SK-N-SH (cell line): ENCODE data around the gene SMIM24. TPM values are rescaled to one million over a fixed set of nuclear protein-coding genes. Genes with fewer than 3 reads are reported as not detected.

Source experiments
- CTCF ChIA-PET: fragments of 300-600, 350-600 bp; formaldehyde crosslinking; extraction: SDS; loops from one replicate; lab custom pipeline; 2021; lab: Yijun Ruan, JAX
- POLR2A ChIA-PET: fragments of 350-600 bp; sonication (Branson Sonifier 250); formaldehyde crosslinking; extraction: SDS; loops from one replicate; lab custom pipeline; 2020; ENCODE audit warnings: antibody characterized with exemption, inconsistent platforms; lab: Yijun Ruan, JAX
- DNase-seq: peaks from one replicate; pipeline ENCODE4 v3.0.0; 2012
- H2AFZ ChIP-seq: fragments of 200-600 bp; sonication (generic); 2 replicates; pipeline ENCODE4 v1.8.1; 2016; ENCODE audit warnings: antibody characterized with exemption, mild to moderate bottlenecking, low read depth
- H3F3A ChIP-seq: fragments of 200-600 bp; sonication (generic); replicated peaks from 2 replicates; pipeline ENCODE3; 2016; ENCODE audit warnings: antibody characterized with exemption, mild to moderate bottlenecking; ENCODE audit not compliant: insufficient read depth
- H3K27ac ChIP-seq, 2 experiments: fragments of 200-500 bp in 1 of 2; fragments of 200-600 bp in 1 of 2; sonication (Bioruptor generic) in 1 of 2; sonication (generic), shearing (Covaris generic) in 1 of 2; 2 replicates each; pipeline versions ENCODE4 v1.5.1 to v1.6.1; 2014 to 2016; ENCODE audit warnings: low read depth in 2 of 2, inconsistent platforms in 1 of 2, low read length in 1 of 2, mild to moderate bottlenecking in 1 of 2, mixed read lengths in 1 of 2
- H3K27me3 ChIP-seq: fragments of 200-600 bp; sonication (generic), shearing (Covaris generic); 2 replicates; pipeline ENCODE4 v1.6.1; 2016; ENCODE audit warnings: mixed run types; ENCODE audit not compliant: insufficient read depth
- H3K36me3 ChIP-seq, 2 experiments: fragments of 200-500 bp in 1 of 2; fragments of 200-600 bp in 1 of 2; sonication (Bioruptor generic) in 1 of 2; sonication (generic) in 1 of 2; replicated peaks in 1 of 2; 2 replicates each; pipeline versions ENCODE3 to v1.5.1; 2014 to 2016; ENCODE audit warnings: low read length in 1 of 2, mild to moderate bottlenecking in 1 of 2; ENCODE audit not compliant: insufficient read depth in 2 of 2, control insufficient read depth in 1 of 2
- H3K4me1 ChIP-seq, 2 experiments: fragments of 200-500 bp in 1 of 2; fragments of 200-600 bp in 1 of 2; sonication (Bioruptor generic) in 1 of 2; sonication (generic), shearing (Covaris generic) in 1 of 2; 2 replicates each; pipeline versions ENCODE4 v1.5.1 to v1.6.1; 2014 to 2016; ENCODE audit warnings: low read depth in 1 of 2, low read length in 1 of 2, mixed run types in 1 of 2; ENCODE audit not compliant: insufficient read depth in 2 of 2, control insufficient read depth in 1 of 2
- H3K4me2 ChIP-seq: fragments of 200-600 bp; sonication (generic), shearing (Covaris generic); 2 replicates; pipeline ENCODE4 v1.6.1; 2017; ENCODE audit warnings: mixed run types
- H3K4me3 ChIP-seq, 2 experiments: fragments of 200-500 bp in 1 of 2; fragments of 200-600 bp in 1 of 2; sonication (Bioruptor generic) in 1 of 2; sonication (generic), shearing (Covaris generic) in 1 of 2; 2 replicates each; pipeline versions ENCODE4 v1.5.1 to v1.8.1; 2014 to 2016; ENCODE audit warnings: low read depth in 2 of 2, inconsistent platforms in 1 of 2, low read length in 1 of 2, mild to moderate bottlenecking in 1 of 2, mixed read lengths in 1 of 2, moderate library complexity in 1 of 2
- H3K79me2 ChIP-seq: fragments of 200-600 bp; sonication (generic); 2 replicates; pipeline ENCODE4 v1.8.1; 2017; ENCODE audit warnings: mild to moderate bottlenecking; ENCODE audit not compliant: insufficient read depth
- H3K9ac ChIP-seq: fragments of 200-600 bp; sonication (generic); 2 replicates; pipeline ENCODE4 v1.6.1; 2017; ENCODE audit warnings: mixed run types
- H3K9me2 ChIP-seq: fragments of 200-600 bp; sonication (generic); 2 replicates; pipeline ENCODE4 v1.6.1; 2017; ENCODE audit warnings: mixed run types
- H3K9me3 ChIP-seq: fragments of 200-600 bp; sonication (generic); 2 replicates; pipeline ENCODE4 v1.6.1; 2017; ENCODE audit warnings: mixed run types, mild to moderate bottlenecking, moderate library complexity
- H4K20me1 ChIP-seq: fragments of 200-600 bp; sonication (generic); 2 replicates; pipeline ENCODE4 v1.6.1; 2017; ENCODE audit warnings: mild to moderate bottlenecking, mixed run types; ENCODE audit not compliant: insufficient read depth
- FOSL2 ChIP-seq: IDR thresholded peaks from 2 replicates; pipeline ENCODE4 v1.4.0; 2012; ENCODE audit warnings: low read depth, mild to moderate bottlenecking, moderate library complexity, borderline replicate concordance
- FOXJ3 ChIP-seq: sonication (generic); formaldehyde crosslinking; IDR thresholded peaks from 2 replicates; pipeline ENCODE4 v1.5.1; 2020; ENCODE audit warnings: mild to moderate bottlenecking, missing genetic modification reagents
- IRF3 ChIP-seq: fragments of 150-350 bp; IDR thresholded peaks from 2 replicates; pipeline ENCODE4 v1.6.1; 2016; ENCODE audit warnings: mild to moderate bottlenecking, low read depth, low read length
- MAX ChIP-seq: IDR thresholded peaks from 2 replicates; pipeline ENCODE4 v1.4.0; 2012; ENCODE audit warnings: low read depth
- MEF2A ChIP-seq: IDR thresholded peaks from 2 replicates; pipeline ENCODE4 v1.4.0; 2012; ENCODE audit warnings: low read depth, borderline replicate concordance
- NRF1 ChIP-seq: IDR thresholded peaks from 2 replicates; pipeline ENCODE4 v1.6.1; 2012; ENCODE audit warnings: low read depth, mild to moderate bottlenecking, low read length
- POLR2AphosphoS5 ChIP-seq: IDR thresholded peaks from 2 replicates; pipeline ENCODE4 v1.6.1; 2012; ENCODE audit warnings: low read depth, low read length
- REST ChIP-seq: IDR thresholded peaks from 2 replicates; pipeline ENCODE4 v1.6.1; 2012; ENCODE audit warnings: mild to moderate bottlenecking, low read depth, low read length, moderate library complexity
- RFX5 ChIP-seq: IDR thresholded peaks from 2 replicates; pipeline ENCODE4 v1.6.1; 2012; ENCODE audit warnings: mild to moderate bottlenecking, improper control_type of control experiment, low read length
- SMC3 ChIP-seq: IDR thresholded peaks from 2 replicates; pipeline ENCODE4 v1.6.1; 2012; ENCODE audit warnings: low read depth, low read length, improper control_type of control experiment
- TEAD4 ChIP-seq: IDR thresholded peaks from 2 replicates; pipeline ENCODE4 v1.4.0; 2012; ENCODE audit warnings: mild to moderate bottlenecking, borderline replicate concordance; ENCODE audit not compliant: insufficient read depth
- USF1 ChIP-seq: IDR thresholded peaks from 2 replicates; pipeline ENCODE4 v1.4.0; 2012; ENCODE audit warnings: low read depth, borderline replicate concordance
- USF2 ChIP-seq: fragments of 150-350 bp; IDR thresholded peaks from 2 replicates; pipeline ENCODE4 v1.6.1; 2017; ENCODE audit warnings: antibody characterized with exemption, low read length, low read depth, borderline replicate concordance
- YY1 ChIP-seq: IDR thresholded peaks from 2 replicates; pipeline ENCODE4 v1.4.0; 2012; ENCODE audit warnings: low read depth, mild to moderate bottlenecking
- ZBTB33 ChIP-seq: IDR thresholded peaks from 2 replicates; pipeline ENCODE4 v1.4.0; 2012; ENCODE audit warnings: low read depth, borderline replicate concordance
- WGBS: methylation state at CpG from one replicate; pipeline ENCODE4 v1.1.6; 2017; ENCODE audit warnings: low lambda C conversion rate; 5-methylcytosine and 5-hydroxymethylcytosine counted together
- polyA plus RNA-seq, 3 experiments: library from polyadenylated mRNA; depleted of rRNA; stranded (reverse); fragments of >200 nt; gene quantifications; 2 replicates each; pipeline ENCODE4 v1.2.3, GENCODE V29; 2012

Gene SMIM24
- polyA plus RNA-seq, 1 of the 3 experiments (the other 2 are of a cell fraction), result 0.12 TPM

GRCh38 chr19:3459965-3460582 is 20.3 kb downstream of the SMIM24 start:
- CTCF ChIA-PET, result interaction anchor here (0.9 to 2.8 kb wide), 5 partner anchors 10 to 114 kb away, joined by 3 to 11 read pairs (median 5); no protein-coding TSS in a partner anchor
- Histone ChIP-seq H3K4me1 (peaks cover 8 to 32% of the 10 kb centered on the region in 2 experiments; a peak in 2 of 4 replicates), H4K20me1 (peaks cover 22% of the 10 kb centered on the region), H3K27ac (peak overlapping the region; percentile 67 to 95), H3K9me2 (no peaks in the 10 kb centered on the region), H3K9ac (no peak overlapping the region), H3K4me2 (peak overlapping the region; percentile 47; the same call in 1 of the 2 replicates), H3K79me2 (peaks cover 14% of the 10 kb centered on the region; the same call in 1 of the 2 replicates), H3F3A (peaks cover 6% of the 10 kb centered on the region), H3K36me3 (peaks cover 9 to 21% of the 10 kb centered on the region in 2 experiments), H3K4me3 (no peak overlapping the region), H2AFZ (no peak overlapping the region), H3K9me3 (no peaks in the 10 kb centered on the region), H3K27me3 (no peaks in the 10 kb centered on the region)
- no peak for TF ChIP-seq NRF1
- TF ChIP-seq ZBTB33, result no peak
- no peak for TF ChIP-seq TEAD4
- no peak for TF ChIP-seq USF1
- TF ChIP-seq REST, result no peak
- no peak for TF ChIP-seq RFX5
- TF ChIP-seq SMC3, result no peak
- no peak for TF ChIP-seq MAX
- TF ChIP-seq IRF3, result no peak
- no peak for TF ChIP-seq MEF2A
- TF ChIP-seq FOXJ3 (CRISPR knock-in tag), result no peak
- TF ChIP-seq USF2, result no peak
- TF ChIP-seq YY1, result no peak
- TF ChIP-seq POLR2AphosphoS5, result no peak
- TF ChIP-seq FOSL2, result no peak
- DNase-seq, result no peak
- POLR2A ChIA-PET, result no interaction called here
- 88% methylated on average over 10 of the region's 15 CpGs for WGBS
